NCI-H460 (cell line): ENCODE results near the gene LSAMP. TPM values are rescaled to one million over a fixed set of nuclear protein-coding genes. Genes with fewer than 3 reads are reported as not detected.

Source experiments
- DNase-seq: peaks from one replicate; pipeline ENCODE4 v3.0.0-alpha.2; 2016; ENCODE audit warnings: low read depth; ENCODE audit errors: extremely low read depth
- total RNA-seq: library from RNA; depleted of rRNA; stranded (reverse); fragments of >200 nt; shearing (Covaris generic); gene quantifications from 2 replicates; pipeline ENCODE4 v1.2.3, GENCODE V29; 2014

Gene LSAMP
- total RNA-seq, 1 experiment from 2014 or later = 11.5 TPM

- DNase-seq = no peak
Measured at GRCh38 chr3:116374901-116375300, 70.4 kb downstream of the LSAMP start.

GRCh38 chr3:116367761-116368395 is 77.4 kb downstream of the LSAMP start:
- no peak for DNase-seq

- no peak for DNase-seq
Measured at GRCh38 chr3:116356056-116356455, 89.2 kb downstream of the LSAMP start.

GRCh38 chr3:116354382-116354781 is 90.9 kb downstream of the LSAMP start:
- DNase-seq = no peak

- no peak for DNase-seq
Measured at GRCh38 chr3:116350119-116350733, 95.1 kb downstream of the LSAMP start.

- no peak for DNase-seq
Measured at GRCh38 chr3:116348216-116348615, 97.1 kb downstream of the LSAMP start.

- no peak for DNase-seq
Measured at GRCh38 chr3:116342499-116342898, 102.8 kb downstream of the LSAMP start.

- no peak for DNase-seq
Measured at GRCh38 chr3:116341899-116342298, 103.4 kb downstream of the LSAMP start.

GRCh38 chr3:116341381-116341780 is 103.9 kb downstream of the LSAMP start:
- DNase-seq = no peak

GRCh38 chr3:116340680-116341216 is 104.5 kb downstream of the LSAMP start:
- DNase-seq = no peak

- DNase-seq = no peak
Measured at GRCh38 chr3:116339441-116340028, 105.8 kb downstream of the LSAMP start.

- DNase-seq = no peak
Measured at GRCh38 chr3:116338713-116339112, 106.6 kb downstream of the LSAMP start.

GRCh38 chr3:116337229-116337628 is 108.1 kb downstream of the LSAMP start:
- no peak for DNase-seq

- no peak for DNase-seq
Measured at GRCh38 chr3:116331380-116331779, 113.9 kb downstream of the LSAMP start.

- DNase-seq = no peak
Measured at GRCh38 chr3:116322750-116323375, 122.4 kb downstream of the LSAMP start.

- no peak for DNase-seq
Measured at GRCh38 chr3:116318370-116318769, 126.9 kb downstream of the LSAMP start.

- no peak for DNase-seq
Measured at GRCh38 chr3:116316771-116317170, 128.5 kb downstream of the LSAMP start.

GRCh38 chr3:116314476-116314875 is 130.8 kb downstream of the LSAMP start:
- DNase-seq = no peak

GRCh38 chr3:116306720-116307119 is 138.6 kb downstream of the LSAMP start:
- DNase-seq = no peak

- no peak for DNase-seq
Measured at GRCh38 chr3:116306149-116306548, 139.1 kb downstream of the LSAMP start.

- no peak for DNase-seq
Measured at GRCh38 chr3:116302087-116302747, 143.1 kb downstream of the LSAMP start.
